Urothelium cell line (cell line): Measurements from ENCODE around the gene AKAP13.

Experiments
- DNase-seq: peaks from one replicate; pipeline ENCODE4 v3.0.0; 2011; ENCODE audit warnings: low spot score, mixed read lengths
- FAIRE-seq: peaks from 2 replicates; lab custom pipeline; 2011; peaks lifted over from hg19 to GRCh38; lab: Jason Lieb, UNC

The AKAP13 gene

GRCh38 chr15:85381850-85382751 lies 1.7 kb downstream of the AKAP13 start:
- DNase-seq: no peak
- FAIRE-seq: no peak

DNA sequence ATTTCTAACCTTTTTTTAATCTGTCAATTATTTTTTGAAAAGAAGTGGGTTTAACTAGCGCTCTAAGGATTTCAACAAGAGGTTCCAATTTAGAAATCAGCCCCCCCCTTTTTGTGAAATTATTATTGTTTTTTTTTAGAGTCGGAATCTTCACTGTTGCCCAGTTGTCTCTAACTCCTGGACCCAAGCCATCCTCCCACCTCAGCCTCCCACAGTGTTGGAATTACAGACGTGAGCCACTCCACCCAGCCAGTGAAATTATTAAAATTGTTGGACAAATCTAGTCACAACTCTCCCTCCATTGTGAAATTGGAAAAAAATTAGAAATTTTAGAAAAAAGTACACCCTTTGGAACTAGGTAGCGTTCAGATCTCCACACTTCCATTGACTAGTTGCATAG lies 2.5 kb downstream of the AKAP13 start:
- DNase-seq: no peak
- FAIRE-seq: no peak

GRCh38 chr15:85383470-85384148 lies 3.2 kb downstream of the AKAP13 start:
- no peak for DNase-seq
- FAIRE-seq: no peak

DNA sequence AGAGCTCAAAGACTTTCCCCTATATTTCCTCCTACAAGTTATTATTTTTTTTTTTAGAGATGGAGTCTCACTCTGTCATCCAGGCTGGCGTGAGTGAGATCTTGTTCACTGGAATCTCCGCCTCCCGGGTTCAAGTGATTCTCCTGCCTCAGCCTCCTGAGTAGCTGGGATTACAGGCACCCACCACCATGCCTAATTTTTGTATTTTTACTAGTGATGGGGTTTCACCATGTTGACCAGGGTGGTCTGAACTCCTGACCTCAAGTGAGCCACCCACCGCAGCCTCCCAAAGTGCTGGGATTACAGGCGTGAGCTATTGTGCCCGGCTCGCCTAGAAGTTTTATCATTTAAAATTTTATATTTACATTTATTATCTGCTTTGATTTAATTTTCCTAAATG lies 5.9 kb downstream of the AKAP13 start:
- FAIRE-seq (no peak), DNase-seq (no peak)

DNA sequence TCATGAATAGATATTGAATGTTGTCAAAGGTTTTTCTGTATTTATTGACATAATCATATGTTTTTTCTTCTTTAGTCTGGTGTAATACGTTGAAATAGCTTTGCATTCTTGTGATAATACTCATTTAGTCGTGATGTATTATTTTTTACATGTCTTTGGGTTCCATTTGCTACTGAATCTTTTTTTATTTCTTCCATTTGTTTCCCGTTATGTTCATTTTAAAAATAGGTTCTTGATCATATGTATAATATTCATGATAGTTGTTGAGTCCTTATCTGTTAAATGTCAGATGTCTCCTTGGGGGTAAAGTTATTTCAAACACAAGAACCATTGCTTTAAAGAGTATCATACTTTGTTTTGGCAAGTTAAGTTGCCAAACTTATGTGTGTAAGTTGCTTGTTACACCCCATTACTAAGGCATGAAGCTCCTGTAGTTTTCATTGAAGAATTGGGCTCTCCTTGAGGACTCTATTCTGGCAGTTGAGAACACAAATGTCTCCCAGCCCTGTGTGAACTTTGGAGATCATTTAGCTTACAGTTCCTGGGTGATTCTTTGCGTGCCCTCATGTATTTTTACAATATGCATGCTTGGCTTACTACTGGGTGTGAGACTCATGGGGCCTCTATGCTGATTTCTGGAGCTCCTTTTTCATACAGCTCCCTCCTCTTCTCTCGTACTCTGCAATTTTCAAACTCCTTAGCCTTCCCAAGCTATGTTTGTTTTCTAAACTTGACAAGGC lies 8.3 kb downstream of the AKAP13 start:
- no peak for FAIRE-seq

DNA sequence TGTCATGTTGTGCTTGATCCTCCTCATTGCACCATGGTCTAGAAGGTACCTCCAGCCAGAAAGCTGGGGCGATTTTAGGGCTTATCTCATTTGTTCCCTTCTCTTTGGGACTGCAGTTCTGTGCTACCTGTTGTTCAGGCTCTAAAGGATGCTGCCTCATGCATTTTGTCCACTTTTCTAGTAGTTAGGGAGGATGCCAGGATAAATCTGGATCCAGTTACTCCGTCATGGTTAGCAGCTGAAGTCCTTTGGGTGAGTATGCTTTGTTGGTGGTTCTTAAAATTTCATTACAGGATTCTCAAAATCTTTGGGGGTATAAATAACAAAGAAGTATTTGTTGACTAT lies 8.9 kb downstream of the AKAP13 start:
- FAIRE-seq (no peak), DNase-seq (no peak)

More for the DNA sequence above, 8.3 kb downstream of the AKAP13 start:
- no peak for DNase-seq

DNA sequence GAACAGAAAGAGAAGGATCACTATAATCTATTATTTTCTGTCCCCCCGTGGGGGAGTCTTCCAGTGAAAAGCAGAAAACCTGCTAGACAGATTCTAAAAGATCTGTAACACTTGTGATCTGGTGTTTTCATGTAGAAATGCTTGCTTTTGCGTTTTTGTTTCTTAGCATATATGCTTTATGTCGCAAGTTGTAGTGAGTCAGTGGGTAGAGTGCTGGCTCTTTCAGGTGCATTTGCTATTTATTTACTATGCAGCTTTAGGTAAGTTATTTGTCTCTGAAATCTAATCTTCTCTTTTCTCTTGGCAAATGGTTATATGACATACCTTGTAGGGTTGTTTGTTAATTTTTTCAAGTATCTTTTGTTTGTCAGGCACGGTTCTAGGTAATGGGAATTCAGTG lies 9.4 kb downstream of the AKAP13 start:
- FAIRE-seq: no peak

GRCh38 chr15:85393210-85393609 lies 12.8 kb downstream of the AKAP13 start:
- no peak for FAIRE-seq
- no peak for DNase-seq

More for the DNA sequence above, 9.4 kb downstream of the AKAP13 start:
- DNase-seq: no peak

- DNase-seq (no peak), FAIRE-seq (no peak)
Measured at GRCh38 chr15:85394554-85395333, 14.3 kb downstream of the AKAP13 start.

DNA sequence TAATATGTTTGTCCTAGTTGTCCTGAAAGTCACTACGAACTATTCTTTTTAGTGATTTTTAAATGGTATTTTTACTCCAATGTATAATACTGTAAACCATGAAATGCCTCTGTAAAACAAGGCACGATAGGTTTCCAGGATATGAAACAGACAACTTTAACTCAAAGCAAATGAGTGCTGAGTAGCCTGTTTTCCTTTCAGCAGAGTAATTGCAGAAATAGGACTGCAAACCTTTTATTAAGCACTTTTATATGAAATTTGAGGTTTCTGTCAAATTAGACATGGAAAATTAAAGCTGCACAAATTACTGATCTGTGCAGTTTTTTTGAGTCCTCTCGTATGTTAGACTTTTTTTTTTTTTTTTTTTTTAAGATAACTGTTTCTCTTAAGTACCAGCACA lies 16.2 kb downstream of the AKAP13 start:
- DNase-seq (no peak), FAIRE-seq (no peak)

DNA sequence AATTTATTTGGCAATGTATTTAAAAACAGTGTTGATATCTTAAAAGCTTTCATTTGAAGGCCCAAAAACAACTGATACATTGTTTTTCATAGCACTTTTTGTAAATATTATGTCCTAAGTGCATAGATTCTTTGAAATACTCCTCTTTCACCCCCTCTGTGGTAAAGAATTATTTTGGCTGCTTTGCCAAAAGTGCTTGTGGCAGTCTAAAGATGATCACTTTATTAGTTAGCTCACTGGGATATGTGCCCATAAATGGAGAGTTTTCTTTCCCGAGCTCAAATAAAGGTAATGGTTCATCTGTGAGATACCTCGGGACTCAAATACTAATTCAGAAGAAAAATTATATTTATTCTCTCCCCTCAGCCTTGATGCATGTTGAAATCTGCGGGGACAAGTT lies 16.7 kb downstream of the AKAP13 start:
- FAIRE-seq: no peak
- DNase-seq: no peak

- no peak for FAIRE-seq
Measured at GRCh38 chr15:85397926-85398325, 17.5 kb downstream of the AKAP13 start.

DNA sequence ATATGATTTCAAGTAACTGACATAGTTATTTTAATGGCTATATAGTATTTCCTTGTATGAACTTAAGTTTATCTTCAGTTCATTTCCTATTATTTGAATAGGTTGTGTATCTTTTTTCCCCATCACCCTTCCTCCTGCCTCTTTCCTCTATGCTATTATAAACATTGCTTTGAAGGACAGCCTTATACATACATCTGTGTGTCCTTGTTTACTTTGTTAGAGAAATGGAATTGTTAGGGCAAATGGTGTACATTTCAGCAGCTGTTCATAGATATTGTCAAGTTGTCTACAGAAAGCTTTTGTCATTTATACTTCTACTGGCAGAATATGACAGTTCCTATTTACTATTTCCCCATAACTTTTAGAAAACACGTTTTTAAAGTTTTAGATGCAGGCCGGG lies 18.4 kb downstream of the AKAP13 start:
- DNase-seq: no peak
- no peak for FAIRE-seq

More at GRCh38 chr15:85397926-85398325, 17.5 kb downstream of the AKAP13 start:
- DNase-seq: no peak

- FAIRE-seq: no peak
- DNase-seq: no peak
Measured at GRCh38 chr15:85399627-85400026, 19.2 kb downstream of the AKAP13 start.

GRCh38 chr15:85400606-85401005 lies 20.2 kb downstream of the AKAP13 start:
- no peak for DNase-seq
- no peak for FAIRE-seq

- DNase-seq (no peak), FAIRE-seq (no peak)
Measured at GRCh38 chr15:85401108-85401774, 20.8 kb downstream of the AKAP13 start.

- no peak for FAIRE-seq
Measured at GRCh38 chr15:85402195-85402881, 21.9 kb downstream of the AKAP13 start.

GRCh38 chr15:85403745-85404144 lies 23.3 kb downstream of the AKAP13 start:
- DNase-seq: no peak
- FAIRE-seq: no peak

More at GRCh38 chr15:85402195-85402881, 21.9 kb downstream of the AKAP13 start:
- DNase-seq: no peak

DNA sequence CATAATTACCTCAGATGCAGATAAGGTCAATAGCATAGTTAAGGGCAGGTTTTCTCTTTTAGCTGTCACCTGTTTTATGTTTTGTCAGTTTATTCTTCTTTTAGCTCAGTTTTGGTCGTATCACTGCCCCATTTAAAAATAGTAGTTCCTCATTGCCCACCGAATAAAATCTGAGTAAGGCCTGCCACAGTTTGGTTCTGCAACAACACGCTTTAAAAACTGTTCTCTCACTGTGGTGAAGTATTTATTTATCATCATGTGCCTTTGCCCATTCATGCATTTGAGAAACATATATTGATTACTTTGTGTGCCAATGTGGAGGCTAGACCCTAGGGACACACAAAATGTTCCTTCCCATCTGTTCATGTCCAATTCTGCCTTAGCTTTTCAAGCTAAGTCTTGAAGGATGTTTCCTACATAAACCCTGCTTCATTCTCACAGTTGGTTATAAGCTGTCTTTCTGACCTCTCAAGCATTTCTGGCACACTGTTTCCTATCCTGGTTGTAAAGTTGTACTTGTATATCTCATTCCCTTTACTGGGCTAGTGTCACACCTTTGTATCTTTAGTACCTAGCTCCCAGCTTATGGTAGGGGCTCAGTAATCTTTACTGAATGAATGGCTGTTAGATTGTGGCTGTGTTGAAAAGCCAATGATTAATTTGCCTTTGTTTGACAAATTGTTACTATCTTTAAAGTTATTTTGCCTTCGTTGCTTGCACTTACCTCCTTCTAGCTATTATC lies 23.9 kb downstream of the AKAP13 start:
- DNase-seq (no peak), FAIRE-seq (no peak)
